NOMO-1 (cell line): ENCODE results near the gene NDUFAF2.

Experiments
- DNase-seq, 2 experiments: peaks; one replicate each; lab custom pipeline; 2025; ENCODE audit not compliant: unreplicated experiment in 2 of 2; lab: John Stamatoyannopoulos, UW

NDUFAF2 gene

DNA sequence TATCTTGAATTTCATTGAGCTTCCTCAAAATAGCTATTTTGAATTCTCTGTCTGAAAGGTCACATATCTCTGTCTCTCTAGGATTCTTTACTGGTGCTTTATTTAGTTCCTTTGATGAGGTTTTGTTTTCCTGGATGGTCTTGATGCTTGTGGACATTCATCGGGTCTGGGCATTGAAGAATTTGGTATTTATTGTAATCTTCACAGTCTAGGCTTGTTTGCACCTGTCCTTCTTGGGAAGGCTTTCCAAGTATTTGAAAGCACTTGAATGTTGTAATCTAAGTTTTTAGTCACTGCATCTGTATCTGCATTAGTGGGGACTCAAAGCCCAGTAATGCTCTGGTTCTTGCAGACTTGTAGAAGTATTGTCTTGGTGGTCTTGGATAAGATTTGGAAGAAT lies 169.4 kb downstream of the NDUFAF2 start:
- DNase-seq, result no peak

- DNase-seq, result no peak
These were observed 171.0 kb downstream of the NDUFAF2 start for GRCh38 chr5:61115968-61116367.

DNA sequence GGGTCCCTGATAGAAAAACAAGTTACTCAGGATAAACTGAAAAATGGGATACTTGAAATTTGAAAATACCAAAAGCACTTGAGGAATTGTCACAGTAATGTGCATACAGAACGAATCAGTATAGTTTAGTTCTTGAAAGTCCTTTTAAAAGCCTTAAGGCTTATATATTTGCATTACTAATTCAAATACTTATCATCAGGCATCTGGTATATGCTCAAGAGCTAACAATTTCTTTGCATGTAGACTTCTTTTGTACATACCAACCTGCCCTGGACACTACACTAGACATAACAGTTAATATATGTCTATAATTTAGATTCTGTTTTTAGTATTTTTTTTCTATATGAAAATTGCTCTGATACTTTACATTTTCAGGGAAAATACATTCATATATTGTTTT lies 174.1 kb downstream of the NDUFAF2 start:
- no peak for DNase-seq

- no peak for DNase-seq
These were observed 175.5 kb downstream of the NDUFAF2 start for GRCh38 chr5:61120534-61120933.

DNA sequence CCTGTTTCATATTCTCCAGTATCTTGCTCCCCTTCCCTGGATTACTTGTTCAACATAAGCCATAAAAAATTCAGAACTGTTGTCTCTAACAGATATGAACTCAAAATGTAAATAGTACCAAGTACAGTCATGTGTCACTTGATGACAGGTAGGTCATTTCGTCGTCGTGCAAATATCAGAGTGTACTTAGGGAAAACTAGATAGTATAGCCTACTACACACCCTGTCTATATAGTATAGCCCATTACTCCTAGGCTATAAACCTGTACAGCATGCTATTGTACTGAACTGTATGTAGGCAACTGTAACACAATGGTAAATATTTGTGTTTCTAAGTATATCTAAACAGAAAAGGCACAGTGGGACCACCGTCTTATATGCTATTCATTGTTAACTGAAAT lies 178.1 kb downstream of the NDUFAF2 start:
- no peak for DNase-seq

- DNase-seq, result no peak
These were observed 185.3 kb downstream of the NDUFAF2 start for GRCh38 chr5:61130289-61130688.

GRCh38 chr5:61132559-61132958 lies 187.6 kb downstream of the NDUFAF2 start:
- no peak for DNase-seq

GRCh38 chr5:61137835-61138234 lies 192.8 kb downstream of the NDUFAF2 start:
- no peak for DNase-seq

DNA sequence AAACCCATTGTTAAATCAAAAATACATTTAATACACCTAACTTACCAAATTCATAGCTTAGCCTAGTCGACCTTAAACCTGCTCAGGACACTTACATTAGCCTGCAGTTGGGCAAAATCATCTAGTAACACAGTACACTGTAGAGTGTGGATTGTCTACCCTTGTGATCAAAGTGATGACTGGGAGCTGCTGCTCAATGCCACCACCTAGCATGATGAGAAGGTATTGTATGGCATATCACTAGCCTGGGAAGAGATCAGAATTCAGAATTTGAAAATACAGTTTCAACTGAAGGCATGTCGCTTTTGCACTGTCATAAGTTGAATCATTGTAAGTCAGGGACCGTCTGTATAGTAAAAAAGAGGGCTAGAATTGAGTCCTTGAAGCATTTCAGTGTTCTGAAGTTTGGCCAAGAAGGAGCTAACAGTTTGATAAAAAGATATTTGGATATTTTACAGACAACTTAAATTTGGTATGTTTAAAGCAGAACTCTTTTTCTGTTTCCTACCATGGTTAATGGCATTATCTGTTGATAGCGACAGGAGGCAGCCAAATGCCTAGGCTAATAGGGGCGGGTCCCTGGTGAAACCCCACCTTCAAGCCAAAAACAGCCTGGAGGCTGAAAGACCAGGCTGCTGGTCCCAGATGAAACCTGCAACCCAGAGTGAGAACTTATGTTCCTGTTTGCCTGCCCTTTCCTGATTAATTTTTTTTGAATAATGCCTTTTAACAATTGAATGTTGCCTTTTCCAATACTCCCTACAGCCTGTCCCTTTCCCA lies 194.3 kb downstream of the NDUFAF2 start:
- no peak for DNase-seq

DNA sequence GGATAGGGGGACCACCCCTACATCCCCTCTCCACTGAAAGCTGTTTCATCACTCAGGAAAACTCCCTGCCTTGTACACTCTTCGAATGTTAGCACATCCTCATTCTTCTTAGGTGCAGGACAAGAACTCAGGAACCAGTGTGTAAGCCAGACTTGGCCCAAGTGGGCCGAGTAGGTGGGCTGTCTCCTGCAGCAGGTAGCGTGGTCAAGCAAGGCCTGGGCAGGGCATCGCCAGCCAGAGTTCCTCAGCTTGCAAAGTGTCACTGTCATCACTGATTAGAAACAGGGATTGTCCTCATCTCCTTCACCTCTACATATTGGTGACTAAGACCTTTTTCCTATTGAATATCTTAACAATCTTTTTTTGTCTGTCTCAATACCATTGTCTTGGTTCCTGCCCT lies 194.9 kb downstream of the NDUFAF2 start:
- DNase-seq, result no peak

- no peak for DNase-seq
These were observed 196.8 kb downstream of the NDUFAF2 start for GRCh38 chr5:61141801-61142200.

DNA sequence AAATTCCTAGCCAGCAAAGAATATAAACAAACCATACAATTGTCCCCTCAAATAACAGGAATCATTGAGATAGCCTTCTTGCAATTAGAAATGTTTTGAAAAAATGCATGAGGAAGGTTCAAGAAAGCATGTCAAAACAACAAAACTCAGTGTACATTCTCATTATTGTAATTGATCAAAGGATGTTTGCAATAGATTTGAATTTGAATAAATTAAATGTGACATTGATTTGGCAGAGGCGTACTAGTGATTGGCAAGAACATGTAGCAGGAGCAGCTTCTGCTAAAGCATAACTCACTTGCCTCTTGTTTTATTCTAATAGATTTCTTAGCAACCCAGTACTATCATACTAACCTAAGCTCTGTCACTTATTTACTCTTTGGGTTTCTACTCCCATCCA lies 197.4 kb downstream of the NDUFAF2 start:
- DNase-seq, result no peak

GRCh38 chr5:61142811-61143210 lies 197.8 kb downstream of the NDUFAF2 start:
- DNase-seq, result no peak

DNA sequence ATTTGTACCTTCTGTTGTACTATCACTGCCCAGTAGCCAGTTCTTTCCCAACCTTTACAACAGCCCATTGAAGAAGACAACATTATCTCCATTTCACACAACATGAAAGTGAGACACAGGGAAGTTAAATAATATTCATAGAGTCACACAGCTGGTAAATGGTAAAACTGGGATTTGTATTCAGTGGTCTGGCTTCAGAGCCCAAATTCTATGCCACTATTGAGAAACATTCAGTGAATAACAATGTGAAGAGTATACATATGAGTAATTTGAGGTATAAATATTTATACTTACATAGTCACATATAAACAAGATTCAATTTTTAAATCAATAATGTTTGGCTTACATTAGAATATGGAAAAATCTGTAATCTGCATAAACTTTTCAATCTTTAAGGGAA lies 203.5 kb downstream of the NDUFAF2 start:
- no peak for DNase-seq

GRCh38 chr5:61151893-61152292 lies 206.9 kb downstream of the NDUFAF2 start:
- no peak for DNase-seq

DNA sequence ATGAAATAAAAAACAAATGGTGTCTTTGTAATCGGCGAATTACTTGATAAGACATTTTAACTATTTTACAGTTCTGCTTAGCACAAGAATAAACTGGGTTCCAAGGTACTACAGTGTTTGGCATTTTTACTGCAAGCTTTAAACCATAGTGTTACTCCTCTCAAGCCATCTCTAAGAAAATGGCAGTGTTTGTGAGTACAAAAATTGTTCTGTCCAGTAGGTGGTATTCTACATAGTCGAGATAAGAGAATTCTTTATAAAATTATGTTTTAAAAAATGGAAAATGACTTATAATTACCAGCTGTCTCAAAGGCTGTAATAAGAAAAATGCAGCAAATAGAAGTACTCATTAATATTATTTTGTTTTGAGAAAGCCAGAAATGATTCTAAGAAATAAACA lies 214.1 kb downstream of the NDUFAF2 start:
- no peak for DNase-seq

DNA sequence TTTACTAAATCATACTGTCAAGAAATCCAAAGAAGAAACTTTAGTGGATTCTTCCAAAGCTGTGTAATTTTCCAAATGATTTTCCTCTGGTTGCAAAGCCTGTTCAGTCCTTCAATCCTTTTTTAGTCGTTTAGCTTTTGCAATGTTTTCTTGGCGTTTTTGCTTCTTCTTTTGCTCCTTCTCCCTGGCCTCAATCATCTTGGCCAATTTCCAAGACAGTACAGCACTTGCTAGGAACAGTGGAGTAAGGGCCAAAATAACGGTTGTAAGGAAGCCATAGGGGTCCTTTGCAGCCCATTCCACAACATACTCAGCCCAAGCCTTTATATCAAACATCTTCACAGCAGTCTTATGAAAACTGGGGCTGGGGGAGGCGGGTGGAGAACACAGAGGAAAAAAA lies 214.8 kb downstream of the NDUFAF2 start:
- DNase-seq, result peak in 1 of 2 experiments; percentile 14

DNA sequence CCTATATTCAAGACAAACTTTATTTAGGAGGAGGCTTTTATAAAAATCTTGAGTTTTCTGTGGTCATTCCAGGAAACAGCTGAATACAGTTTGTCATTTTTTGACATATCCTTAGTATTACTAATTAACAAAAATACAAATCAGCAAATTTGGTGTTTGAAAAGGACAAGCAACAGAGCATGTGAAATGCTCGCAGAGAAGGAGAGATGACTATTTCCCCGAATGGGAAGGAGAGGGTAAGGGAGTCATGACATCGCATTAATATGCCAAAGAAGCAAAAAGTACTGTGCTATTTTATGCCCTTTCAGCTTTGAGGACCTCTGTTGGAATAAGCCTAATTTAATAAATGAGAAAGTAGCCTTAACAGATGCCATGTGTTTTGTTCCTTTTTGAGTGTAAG lies 215.5 kb downstream of the NDUFAF2 start:
- DNase-seq, result no peak

DNA sequence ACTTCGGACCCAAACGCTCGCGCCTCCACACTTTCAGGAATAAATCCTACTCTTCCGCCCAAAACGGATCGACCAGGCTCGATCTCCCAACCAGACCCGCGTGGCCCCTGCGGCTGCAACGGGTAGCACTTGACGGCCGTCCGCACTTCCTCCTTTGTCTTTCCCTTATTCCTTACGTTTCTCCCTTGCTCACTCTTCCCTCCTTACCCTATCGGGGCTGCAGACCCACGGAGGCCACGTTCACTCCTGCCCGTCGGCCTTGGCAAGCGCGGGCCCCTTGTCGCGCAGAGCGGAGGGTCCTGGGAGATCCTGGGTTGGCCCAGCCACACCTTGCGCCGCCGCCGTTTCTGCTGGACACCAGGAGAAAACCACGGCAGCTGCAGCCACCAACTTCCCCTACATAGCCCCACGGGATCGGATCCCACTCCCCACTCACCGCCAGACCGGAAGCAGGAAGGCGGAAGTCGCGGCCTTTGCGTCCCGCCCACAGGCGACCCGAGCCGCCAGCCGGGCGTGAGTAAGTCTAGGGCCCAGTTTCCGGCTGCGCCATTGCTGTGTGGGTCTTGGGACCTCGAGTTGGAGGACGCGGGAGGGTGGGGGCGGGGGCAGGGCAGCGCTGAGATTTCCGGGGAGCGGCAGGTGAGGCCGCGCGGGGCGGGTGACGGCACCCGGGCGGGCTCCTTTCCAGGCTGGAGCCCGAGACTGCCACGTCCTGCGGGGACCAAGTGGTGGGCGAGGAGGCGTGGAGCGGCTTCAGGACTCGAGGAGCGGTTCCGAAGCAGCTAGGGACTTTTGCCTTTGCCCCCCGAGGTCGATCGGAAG lies 217.2 kb downstream of the NDUFAF2 start, which contains the start of gene SMIM15:
Gene SMIM15 (minus strand): TSS at position 459 of the 822 bp plus-strand sequence. CDS start 2,297 bp downstream, outside the sequence.
- DNase-seq, result peak; percentile 87

DNA sequence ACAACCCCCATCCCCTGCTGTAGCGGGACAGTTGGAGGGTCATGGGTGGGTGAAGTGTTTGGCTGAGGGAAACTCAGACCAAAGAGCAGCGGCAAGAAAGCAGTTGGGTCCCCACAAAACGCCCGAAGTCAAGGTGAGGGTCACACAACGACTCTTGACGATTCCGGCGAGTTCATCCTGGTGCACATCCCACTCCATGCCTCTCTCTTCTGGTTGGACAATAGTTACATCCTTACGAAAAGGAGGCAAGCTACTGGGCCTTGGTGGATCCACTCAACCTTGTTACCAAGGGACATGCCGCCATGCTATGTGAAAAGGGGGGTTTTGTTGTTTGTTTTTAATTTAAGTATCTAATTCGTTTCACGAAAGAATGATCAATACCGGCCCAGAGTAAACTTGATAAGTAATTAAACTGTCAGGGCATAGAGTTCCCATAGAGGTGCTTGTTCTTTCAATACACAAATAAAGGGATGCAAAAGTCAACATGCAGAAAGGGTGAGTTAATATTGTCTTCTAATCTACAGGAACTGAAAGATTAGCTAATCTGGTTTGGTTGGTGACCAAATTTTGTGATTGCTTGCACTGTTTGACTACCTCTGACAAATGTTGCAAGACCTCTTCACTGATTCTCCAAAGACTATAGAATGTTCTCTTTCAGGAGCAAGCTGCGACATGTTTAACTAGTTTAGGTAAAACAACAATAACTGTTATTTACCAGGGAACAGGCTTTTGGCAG lies 218.0 kb downstream of the NDUFAF2 start:
- DNase-seq, result peak; percentile 19 to 77

- no peak for DNase-seq
These were observed 218.9 kb downstream of the NDUFAF2 start for GRCh38 chr5:61163905-61164304.
